D721Med (cell line): Measurements from ENCODE around the gene NYNRIN.
"Not testable (repeated sequence)": the region's sequence is repeated elsewhere in the genome, so short reads cannot be mapped to it uniquely, and the experiment has no call there.

ENCODE experiments used
- DNase-seq: peaks from one replicate; pipeline ENCODE4 v3.0.0; 2011; ENCODE audit warnings: low spot score; ENCODE audit not compliant: insufficient read length
- FAIRE-seq: peaks from 2 replicates; lab custom pipeline; 2011; peaks lifted over from hg19 to GRCh38; lab: Jason Lieb, UNC
- TF ChIP-seq, protein P1 (sequence below): IDR thresholded peaks from 2 replicates; pipeline ENCODE4 v1.5.1; 2012; ENCODE audit warnings: mild to moderate bottlenecking, control low read depth; ENCODE audit not compliant: insufficient read depth; ENCODE audit errors: missing control alignments

NYNRIN gene

DNA sequence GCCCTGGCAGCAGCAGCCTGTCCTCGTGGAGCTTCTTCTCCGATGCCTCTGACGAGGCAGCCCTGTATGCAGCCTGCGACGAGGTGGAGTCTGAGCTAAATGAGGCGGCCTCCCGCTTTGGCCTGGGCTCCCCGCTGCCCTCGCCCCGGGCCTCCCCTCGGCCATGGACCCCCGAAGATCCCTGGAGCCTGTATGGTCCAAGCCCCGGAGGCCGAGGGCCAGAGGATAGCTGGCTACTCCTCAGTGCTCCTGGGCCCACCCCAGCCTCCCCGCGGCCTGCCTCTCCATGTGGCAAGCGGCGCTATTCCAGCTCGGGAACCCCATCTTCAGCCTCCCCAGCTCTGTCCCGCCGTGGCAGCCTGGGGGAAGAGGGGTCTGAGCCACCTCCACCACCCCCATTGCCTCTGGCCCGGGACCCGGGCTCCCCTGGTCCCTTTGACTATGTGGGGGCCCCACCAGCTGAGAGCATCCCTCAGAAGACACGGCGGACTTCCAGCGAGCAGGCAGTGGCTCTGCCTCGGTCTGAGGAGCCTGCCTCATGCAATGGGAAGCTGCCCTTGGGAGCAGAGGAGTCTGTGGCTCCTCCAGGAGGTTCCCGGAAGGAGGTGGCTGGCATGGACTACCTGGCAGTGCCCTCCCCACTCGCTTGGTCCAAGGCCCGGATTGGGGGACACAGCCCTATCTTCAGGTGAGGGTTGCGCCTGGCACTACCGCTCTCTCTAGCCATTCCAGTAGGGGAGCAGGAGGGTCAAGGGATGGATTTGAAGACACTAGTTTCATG, 28.7 kb upstream of the NYNRIN start:
- no peak for FAIRE-seq
- no peak for DNase-seq
- TF ChIP-seq, protein P1, sequence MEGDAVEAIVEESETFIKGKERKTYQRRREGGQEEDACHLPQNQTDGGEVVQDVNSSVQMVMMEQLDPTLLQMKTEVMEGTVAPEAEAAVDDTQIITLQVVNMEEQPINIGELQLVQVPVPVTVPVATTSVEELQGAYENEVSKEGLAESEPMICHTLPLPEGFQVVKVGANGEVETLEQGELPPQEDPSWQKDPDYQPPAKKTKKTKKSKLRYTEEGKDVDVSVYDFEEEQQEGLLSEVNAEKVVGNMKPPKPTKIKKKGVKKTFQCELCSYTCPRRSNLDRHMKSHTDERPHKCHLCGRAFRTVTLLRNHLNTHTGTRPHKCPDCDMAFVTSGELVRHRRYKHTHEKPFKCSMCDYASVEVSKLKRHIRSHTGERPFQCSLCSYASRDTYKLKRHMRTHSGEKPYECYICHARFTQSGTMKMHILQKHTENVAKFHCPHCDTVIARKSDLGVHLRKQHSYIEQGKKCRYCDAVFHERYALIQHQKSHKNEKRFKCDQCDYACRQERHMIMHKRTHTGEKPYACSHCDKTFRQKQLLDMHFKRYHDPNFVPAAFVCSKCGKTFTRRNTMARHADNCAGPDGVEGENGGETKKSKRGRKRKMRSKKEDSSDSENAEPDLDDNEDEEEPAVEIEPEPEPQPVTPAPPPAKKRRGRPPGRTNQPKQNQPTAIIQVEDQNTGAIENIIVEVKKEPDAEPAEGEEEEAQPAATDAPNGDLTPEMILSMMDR = no peak

DNA sequence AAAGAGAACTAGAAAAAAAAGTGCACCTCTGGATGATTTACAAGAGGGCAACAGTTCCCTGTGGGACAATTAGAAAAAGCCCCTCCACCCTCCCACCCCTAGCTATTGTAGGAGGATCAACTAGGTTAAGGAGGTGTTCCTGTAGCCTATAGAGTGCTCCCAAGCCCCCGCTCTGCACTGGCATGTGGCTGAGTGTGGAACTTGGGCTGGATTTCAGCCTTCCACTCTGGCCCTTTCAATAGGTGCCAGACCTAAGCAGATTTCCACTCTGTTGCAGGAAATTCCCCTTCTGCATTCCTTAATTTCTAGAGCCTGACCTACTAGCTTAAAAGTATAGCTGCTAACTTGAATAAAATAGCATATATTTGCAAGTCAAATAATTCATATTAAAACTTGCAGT, 28.1 kb upstream of the NYNRIN start:
- TF ChIP-seq, protein P1 = no peak
- no peak for DNase-seq
- no peak for FAIRE-seq

DNA sequence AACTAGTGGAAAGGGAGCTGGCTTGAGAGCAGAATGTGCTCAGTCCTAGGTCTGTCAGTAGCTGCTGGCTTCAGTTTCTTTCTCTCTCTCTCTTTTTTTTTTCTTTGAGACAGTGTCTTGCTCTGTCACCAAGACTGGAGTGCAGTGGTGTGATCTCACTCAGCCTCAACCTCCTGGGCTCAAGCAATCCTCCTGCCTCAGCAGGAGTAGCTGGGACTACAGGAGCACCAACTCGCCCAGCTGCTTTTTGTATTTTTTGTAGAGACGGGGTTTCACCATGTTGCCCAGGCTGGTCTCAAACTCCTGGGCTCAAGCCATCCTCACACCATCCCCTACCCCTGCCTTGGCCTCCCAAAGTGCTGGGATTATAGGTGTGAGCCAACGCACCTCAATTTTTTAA, 27.2 kb upstream of the NYNRIN start:
- FAIRE-seq, DNase-seq: not testable (repeated sequence)

DNA sequence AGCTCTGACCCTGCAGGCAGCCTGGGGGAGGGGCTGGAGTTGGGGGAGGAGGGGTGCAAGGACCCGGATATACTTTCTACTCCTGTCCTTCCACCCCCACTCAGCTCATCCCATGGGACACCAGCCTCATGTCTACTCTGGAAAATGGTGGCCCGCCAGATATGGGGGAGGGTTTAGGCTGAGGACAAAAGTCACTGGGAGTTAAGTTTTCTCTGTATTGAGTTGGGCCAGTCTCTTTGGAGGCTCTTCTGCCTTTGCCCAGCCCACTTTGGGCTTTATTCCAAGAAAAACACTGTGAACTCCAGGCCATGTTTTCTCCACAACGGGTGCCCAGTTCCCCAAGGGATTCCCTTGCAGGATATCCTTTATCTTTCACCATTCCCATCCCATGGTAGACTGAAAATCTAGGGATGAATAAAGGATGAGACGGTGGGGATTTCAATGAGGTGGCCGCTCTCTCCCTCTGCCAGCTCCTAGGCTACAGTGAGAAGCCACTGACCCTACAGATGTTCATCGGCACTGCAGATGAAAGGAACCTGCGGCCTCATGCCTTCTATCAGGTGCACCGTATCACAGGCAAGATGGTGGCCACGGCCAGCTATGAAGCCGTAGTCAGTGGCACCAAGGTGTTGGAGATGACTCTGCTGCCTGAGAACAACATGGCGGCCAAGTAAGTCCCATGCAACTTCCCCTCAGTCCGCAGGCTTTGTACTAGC, 25.9 kb upstream of the NYNRIN start:
- no peak for DNase-seq
- FAIRE-seq = no peak

DNA sequence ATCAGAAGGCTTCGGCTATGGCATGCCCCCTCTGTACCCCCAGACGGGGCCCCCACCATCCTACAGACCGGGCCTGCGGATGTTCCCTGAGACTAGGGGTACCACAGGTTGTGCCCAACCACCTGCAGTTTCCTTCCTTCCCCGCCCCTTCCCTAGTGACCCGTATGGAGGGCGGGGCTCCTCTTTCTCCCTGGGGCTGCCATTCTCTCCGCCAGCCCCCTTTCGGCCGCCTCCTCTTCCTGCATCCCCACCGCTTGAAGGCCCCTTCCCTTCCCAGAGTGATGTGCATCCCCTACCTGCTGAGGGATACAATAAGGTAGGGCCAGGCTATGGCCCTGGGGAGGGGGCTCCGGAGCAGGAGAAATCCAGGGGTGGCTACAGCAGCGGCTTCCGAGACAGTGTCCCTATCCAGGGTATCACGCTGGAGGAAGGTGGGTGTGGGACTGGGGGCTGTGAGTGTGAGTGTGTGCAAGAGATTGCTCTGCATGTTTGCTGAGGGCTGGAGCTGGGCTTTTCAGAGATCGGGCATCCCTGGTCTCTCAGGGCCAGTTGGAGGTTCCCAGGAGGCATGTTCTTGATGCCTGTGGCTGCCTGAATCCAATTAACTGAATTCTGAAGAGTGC, 22.2 kb upstream of the NYNRIN start:
- DNase-seq = no peak
- TF ChIP-seq, protein P1 = no peak
- no peak for FAIRE-seq

More for the DNA sequence above, 25.9 kb upstream of the NYNRIN start:
- TF ChIP-seq, protein P1 = no peak

DNA sequence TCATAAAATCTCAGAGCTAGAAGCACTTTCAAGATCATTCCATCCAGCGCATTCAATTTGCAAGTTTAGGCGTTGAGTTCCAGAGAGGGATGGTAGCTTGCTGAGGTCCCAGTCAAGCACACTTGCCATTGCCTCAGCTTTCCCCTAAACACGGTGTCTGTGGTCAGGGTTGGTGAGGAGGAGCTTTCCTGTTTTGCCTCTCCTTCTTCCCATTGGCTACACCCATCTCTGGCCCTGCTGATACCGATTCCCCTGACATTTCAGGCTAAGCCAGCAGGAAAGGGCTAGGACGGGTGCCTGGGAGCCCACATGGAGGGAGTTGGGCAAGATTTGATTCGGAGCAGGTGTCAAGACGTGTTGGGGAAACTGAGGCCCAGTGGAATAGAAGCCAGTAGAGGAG, 21.7 kb upstream of the NYNRIN start:
- DNase-seq (no peak), FAIRE-seq (no peak)
- TF ChIP-seq, protein P1 = no peak

DNA sequence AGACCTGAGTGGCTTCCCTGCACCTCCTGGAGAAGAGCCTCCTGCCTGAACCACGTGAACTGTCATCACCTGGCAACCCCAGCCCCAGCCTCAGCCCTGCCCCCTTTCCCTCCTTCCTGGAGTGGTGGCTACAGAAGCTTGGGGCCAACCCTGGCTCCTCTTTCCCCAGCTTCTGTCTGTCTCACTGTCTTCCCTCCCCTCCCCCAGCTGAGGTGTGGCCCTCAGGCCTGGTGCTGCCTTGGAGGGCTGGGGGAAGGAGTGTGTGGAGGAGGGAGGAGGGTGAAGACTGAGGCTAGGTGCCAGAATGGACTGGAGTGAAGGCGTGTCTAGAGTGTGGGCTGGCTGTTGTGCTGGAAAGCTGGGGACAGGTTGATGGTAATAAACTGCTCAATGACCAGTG, 21.1 kb upstream of the NYNRIN start:
- FAIRE-seq (no peak), DNase-seq (no peak)
- TF ChIP-seq, protein P1 = no peak
